Renal cortical epithelial cell (primary cell): Measurements from ENCODE around the gene MKI67. TPM values are rescaled to one million over a fixed set of nuclear protein-coding genes. Genes with fewer than 3 reads are reported as not detected.
"Not testable (repeated sequence)": the region's sequence is repeated elsewhere in the genome, so short reads cannot be mapped to it uniquely, and the experiment has no call there.

Source experiments
- DNase-seq: peaks from one replicate; pipeline ENCODE4 v3.0.0-alpha.2; 2011; ENCODE audit warnings: low read depth
- total RNA-seq: library from RNA; depleted of rRNA; stranded (reverse); fragments of >200 nt; gene quantifications from 2 replicates; pipeline ENCODE4 v1.2.3, GENCODE V29; 2014

The MKI67 gene
- 0.75 and 5.2 TPM in 2 replicates for total RNA-seq

DNA sequence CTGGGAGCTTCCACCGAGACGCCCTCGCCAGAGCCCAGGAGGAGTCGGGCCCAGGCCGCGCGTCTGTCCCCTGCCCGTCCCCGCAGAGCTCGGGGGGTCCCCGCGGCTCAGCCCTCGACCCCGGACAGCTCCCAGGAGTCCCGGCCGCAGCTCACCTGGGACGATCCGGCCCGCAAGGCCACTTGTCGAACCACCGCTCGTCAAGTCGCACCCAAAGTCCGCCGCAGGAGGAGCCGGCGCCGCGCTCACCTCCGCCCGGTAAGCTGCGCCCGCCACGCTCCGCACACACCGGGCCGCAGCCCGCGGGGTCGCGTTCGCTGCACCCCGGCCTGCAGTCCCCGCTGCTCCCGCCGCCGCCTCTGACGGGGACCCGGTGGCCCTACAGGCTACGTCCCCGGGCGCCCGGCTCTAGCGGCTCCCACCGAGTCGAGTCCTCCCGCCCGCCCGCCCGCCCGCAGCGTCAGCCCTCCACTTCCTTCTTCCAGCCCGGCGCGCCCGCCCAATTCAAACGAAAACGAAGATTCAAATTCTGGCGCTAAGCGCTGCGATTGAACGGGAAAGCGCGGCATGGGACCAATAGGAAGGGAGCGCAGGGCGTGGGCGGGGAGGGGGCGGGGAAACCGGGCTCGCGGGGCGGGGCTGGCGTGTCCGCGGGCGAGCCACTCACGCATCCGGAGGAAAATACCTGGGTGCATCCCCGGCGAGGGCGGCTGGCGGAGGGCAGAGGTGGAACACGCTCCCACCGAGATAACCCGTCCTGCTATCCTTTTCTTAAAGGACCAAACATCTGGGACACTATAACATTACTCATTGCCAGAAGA, at the start of gene MKI67:
Gene MKI67, minus strand, starts transcription at position 480 of the 821 bp plus-strand sequence. CDS start 756 bp downstream, outside the sequence.
- peak; percentile 76 for DNase-seq

- DNase-seq: no peak
Measured at GRCh38 chr10:128174581-128175559, 48.6 kb upstream of the MKI67 start.

DNA sequence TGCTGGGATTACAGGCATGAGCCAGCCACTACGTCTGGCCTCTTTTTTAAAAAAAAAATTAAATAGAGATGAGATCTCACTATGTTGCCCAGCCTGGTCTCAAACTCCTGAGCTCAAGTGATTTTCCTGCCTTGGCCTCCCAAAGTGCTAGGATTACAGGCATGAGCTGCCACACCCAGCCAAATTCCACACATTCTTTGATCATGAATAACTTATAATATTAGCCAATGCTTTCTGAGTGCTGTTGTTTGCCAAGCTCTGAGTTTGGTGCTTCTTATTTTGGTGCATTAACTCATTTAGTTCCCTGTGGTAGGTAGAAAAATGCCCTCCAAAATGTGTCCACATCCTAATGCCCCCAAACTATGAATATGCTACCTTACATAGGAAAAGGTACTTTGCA, 47.2 kb upstream of the MKI67 start:
- peak; percentile 65 for DNase-seq

GRCh38 chr10:128172756-128173155, 46.5 kb upstream of the MKI67 start:
- DNase-seq: no peak

- peak; percentile 27 for DNase-seq
Measured at GRCh38 chr10:128169811-128170379, 43.7 kb upstream of the MKI67 start.

GRCh38 chr10:128167926-128168520, 41.8 kb upstream of the MKI67 start:
- no peak for DNase-seq

DNA sequence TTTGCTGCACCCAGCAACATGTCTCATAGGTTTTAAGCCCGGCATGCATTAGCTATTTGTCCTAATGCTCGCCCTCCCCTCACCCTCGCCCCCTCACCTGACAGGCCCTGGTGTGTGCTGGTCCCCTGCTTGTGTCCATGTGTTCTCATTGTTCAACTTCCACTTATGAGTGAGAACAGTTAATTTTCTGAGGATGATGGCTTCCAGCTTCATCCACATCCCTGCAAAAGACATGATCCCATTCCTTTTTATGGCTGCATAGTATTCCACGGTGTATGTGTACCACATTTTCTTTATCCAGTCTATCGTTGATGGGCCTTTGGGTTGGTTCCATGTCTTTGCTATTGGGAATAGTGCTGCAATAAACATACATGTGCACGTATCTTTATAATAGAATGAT, 40.9 kb upstream of the MKI67 start:
- not testable (repeated sequence) for DNase-seq

DNA sequence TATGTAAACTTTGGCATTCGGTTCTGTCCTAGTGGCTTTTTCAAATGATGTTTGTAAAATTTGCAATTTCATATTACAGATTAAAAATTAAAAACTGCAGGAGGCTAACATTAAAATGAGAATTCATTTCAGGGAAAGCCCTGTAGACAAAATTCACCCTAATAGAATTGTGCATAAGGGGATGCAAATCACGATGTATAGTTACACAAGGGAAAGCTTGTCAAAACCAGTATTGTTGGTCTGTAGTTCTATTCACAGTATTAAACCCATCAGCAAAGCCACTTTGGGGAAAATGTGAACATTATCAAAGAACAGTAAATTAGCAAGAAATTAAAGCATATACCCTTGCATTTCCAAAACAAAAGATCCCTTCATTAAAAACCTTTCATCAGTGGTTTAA, 39.9 kb upstream of the MKI67 start:
- no peak for DNase-seq

DNA sequence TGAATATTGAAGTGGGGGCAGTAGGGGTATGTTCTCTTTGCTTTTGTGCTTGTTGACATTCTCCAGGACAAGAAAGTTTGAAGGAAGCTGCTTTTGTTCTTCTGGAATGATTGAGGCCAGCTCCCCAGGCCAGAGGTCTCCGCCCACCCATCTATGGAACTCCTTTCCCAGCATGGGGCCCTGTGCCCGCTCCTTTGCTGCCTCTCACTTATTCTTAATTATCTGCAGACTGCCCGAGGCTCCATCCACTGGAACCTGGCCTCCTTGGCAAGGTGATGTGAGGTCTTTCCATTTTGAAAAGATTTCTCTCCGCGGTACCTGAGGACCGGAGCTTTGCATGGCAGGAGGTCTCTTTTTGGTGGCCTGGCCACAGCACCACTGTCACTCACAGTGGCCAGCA, 39.3 kb upstream of the MKI67 start:
- no peak for DNase-seq

DNA sequence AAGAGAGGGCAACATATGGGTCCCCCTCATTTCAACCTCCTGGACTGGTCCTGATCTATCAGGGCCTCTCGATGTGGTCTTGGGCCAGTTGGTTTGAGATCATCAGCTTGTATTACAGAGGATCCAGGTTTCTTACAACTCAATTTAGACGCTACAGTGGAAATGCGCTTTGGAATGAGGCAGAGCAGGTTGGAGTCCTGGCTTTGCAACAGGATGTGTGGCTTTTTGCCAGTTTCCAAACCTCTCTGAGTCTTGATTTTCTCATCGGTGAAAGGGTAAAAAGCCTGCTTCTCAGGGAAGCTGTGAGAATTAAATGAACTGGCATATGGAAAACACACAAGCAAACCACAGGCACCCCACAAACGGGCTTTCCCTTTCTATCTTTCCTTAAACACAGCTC, 37.5 kb upstream of the MKI67 start:
- no peak for DNase-seq

DNA sequence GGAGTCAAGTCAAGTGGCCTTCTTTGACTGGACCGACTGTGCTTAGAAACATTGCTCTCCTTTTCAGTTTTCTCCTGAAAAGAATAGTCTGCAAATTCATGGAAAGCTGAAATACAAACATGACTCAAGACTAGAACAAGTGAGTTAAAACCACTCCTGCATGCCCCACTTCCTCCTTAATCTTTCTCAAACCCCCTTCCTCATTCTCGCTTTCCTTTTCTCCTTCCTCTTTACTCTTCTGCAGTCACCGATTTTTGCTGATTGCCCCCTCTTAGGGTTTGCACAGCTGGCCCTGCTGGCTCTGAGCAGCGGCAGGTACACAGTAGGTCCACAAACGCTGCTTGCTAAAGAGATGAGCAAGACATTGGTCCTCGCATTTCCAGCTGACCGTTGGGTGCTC, 34.8 kb upstream of the MKI67 start:
- DNase-seq: no peak

DNA sequence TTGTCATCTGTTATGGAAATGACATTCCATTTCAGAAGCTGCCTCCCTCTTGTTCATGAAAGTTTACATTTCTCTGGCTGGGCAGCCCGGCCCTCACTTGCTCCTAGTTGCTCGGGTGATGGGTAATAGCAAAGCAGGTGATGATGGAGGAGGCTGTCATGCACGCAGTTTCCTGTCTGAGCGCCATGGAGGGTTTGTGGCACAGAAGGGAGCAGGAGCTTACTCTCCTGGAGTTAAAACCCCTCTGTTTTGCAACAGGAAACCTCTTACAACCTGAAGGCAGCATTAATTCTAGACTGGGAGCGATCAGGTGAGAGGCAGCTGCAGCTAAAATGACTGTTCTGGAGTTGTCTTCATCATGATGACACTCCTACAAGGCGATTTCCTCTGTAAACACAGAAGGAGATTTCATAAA, 34.1 kb upstream of the MKI67 start:
- no peak for DNase-seq

DNA sequence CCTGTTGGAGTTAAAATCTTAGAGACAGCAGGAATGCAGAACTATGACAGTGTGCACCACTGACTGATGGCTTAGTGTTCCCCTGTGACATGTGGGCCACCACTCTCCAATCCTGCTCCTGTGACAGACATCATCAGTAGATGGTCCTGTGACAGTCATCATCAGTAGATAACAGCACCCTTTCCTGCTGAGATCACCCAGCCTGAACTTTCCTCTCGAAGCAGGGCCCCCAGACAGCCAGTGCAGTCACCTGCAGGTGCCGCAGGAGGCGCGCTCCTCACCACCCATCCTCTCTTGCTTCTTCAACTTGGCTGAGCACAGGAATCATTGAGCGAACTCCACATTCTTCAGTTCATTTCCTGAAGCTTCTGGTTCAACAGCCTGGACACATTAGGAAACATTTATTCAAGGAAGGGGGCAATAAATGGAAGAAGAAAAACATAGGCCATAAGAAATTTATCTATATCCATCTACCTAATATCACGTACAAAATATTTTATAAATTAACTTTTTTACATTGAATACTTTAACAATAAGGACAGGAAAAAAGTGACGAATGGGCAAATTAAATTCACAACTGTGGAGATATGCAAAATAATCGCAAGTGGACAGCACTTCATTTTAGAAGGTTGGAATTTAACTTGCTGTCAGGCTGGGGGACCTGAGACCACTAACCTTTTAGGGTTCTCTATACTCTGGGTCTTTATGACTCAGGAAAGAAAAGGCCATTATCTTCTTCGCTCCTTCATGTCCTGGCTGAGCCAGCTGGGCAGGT, 32.0 kb upstream of the MKI67 start:
- no peak for DNase-seq

- peak; percentile 58 for DNase-seq
Measured at GRCh38 chr10:128156999-128157755, 31.0 kb upstream of the MKI67 start.

DNA sequence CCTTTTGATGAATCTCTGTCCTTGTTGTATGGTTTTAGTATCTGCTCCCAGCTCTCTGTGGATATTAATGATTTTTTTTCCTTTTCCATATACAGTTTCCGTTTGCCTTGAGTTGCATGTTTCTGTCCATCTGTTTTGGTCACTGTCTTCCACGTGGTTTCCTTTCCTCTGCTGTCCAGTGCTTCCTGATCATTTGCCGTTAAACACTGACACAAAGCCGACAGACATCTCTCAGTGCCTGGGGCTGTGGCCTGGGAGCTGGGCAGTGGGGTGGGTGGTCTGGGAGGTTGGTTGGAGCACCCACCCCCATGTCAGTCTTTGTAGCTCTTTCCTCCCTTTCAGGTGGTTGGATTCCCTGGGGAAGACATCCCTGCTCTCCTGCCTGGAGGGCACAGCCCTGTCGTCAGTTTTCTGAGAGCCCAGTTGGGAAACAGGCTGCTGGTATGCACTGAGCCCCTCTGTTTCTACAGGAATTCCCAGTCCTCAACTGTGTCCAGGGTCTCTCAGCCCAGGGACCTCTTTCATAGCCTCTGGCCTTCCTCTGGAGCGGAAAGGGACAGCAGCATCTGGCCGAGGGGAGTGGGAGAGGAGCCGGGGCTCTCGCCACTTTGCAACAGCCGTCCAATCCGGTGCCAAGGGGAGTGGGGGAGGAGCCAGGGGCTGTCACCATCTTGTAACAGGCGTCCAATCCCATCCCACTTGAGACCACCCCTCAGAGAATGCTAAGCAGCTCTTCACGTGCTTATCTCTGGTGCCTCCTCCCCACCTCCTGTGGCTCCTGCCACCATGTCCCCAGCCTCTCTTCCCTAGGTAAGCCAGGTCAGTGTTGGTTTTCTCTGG, 26.7 kb upstream of the MKI67 start:
- no peak for DNase-seq

- no peak for DNase-seq
Measured at GRCh38 chr10:128151031-128151430, 24.8 kb upstream of the MKI67 start.

GRCh38 chr10:128150561-128150960, 24.3 kb upstream of the MKI67 start:
- DNase-seq: no peak

GRCh38 chr10:128150045-128150493, 23.8 kb upstream of the MKI67 start:
- DNase-seq: peak; percentile 7
